Measurements from ENCODE around the gene TMC4.

Gene TMC4

GRCh38 chr19:54128796-54129616 lies 44.0 kb downstream of the TMC4 start:
- no peak for TF ChIP-seq CTCF (IDR thresholded peaks at IDR 0.05; ENCODE audit: control insufficient read depth, insufficient read depth, low read depth, low read length, missing control alignments)
- H3K4me3 ChIP-seq (ENCODE audit: control insufficient read depth, low read depth, low read length) = no peak overlapping the region
- no peak for DNase-seq (ENCODE audit: low read depth)

GRCh38 chr19:54128441-54128725 lies 44.6 kb downstream of the TMC4 start:
- no peak for DNase-seq (ENCODE audit: low read depth)
- TF ChIP-seq CTCF (IDR thresholded peaks at IDR 0.05; ENCODE audit: control insufficient read depth, insufficient read depth, low read depth, low read length, missing control alignments) = no peak
- H3K4me3 ChIP-seq (ENCODE audit: control insufficient read depth, low read depth, low read length) = no peak overlapping the region

- no peak for TF ChIP-seq CTCF (IDR thresholded peaks at IDR 0.05; ENCODE audit: control insufficient read depth, insufficient read depth, low read depth, low read length, missing control alignments)
- no peak overlapping the region for H3K4me3 ChIP-seq (ENCODE audit: control insufficient read depth, low read depth, low read length)
- DNase-seq (ENCODE audit: low read depth) = no peak
Measured at GRCh38 chr19:54127688-54128440, 45.1 kb downstream of the TMC4 start.

- H3K4me3 ChIP-seq (ENCODE audit: control insufficient read depth, low read depth, low read length) = no peak overlapping the region
- no peak for TF ChIP-seq CTCF (IDR thresholded peaks at IDR 0.05; ENCODE audit: control insufficient read depth, insufficient read depth, low read depth, low read length, missing control alignments)
- DNase-seq (ENCODE audit: low read depth) = no peak
Measured at GRCh38 chr19:54125713-54126112, 47.2 kb downstream of the TMC4 start.

- TF ChIP-seq CTCF (IDR thresholded peaks at IDR 0.05; ENCODE audit: control insufficient read depth, insufficient read depth, low read depth, low read length, missing control alignments) = no peak
- H3K4me3 ChIP-seq (ENCODE audit: control insufficient read depth, low read depth, low read length) = no peak overlapping the region
- no peak for DNase-seq (ENCODE audit: low read depth)
Measured at GRCh38 chr19:54124393-54124792, 48.6 kb downstream of the TMC4 start.

GRCh38 chr19:54123682-54124081 lies 49.3 kb downstream of the TMC4 start:
- no peak for DNase-seq (ENCODE audit: low read depth)
- TF ChIP-seq CTCF (IDR thresholded peaks at IDR 0.05; ENCODE audit: control insufficient read depth, insufficient read depth, low read depth, low read length, missing control alignments) = no peak
- H3K4me3 ChIP-seq (ENCODE audit: control insufficient read depth, low read depth, low read length) = no peak overlapping the region

All from AG09309 (cell line).